Bladder microvascular endothelial cell (primary cell): ENCODE results near the gene PKN2. TPM values are rescaled to one million over a fixed set of nuclear protein-coding genes. Genes with fewer than 3 reads are reported as not detected.

ENCODE experiments used
- total RNA-seq: library from RNA; depleted of rRNA; stranded (reverse); fragments of >200 nt; gene quantifications from 2 replicates; pipeline ENCODE4 v1.2.3, GENCODE V29; 2014

Gene PKN2
- 21.0 and 38.3 TPM in 2 replicates for total RNA-seq

DNA sequence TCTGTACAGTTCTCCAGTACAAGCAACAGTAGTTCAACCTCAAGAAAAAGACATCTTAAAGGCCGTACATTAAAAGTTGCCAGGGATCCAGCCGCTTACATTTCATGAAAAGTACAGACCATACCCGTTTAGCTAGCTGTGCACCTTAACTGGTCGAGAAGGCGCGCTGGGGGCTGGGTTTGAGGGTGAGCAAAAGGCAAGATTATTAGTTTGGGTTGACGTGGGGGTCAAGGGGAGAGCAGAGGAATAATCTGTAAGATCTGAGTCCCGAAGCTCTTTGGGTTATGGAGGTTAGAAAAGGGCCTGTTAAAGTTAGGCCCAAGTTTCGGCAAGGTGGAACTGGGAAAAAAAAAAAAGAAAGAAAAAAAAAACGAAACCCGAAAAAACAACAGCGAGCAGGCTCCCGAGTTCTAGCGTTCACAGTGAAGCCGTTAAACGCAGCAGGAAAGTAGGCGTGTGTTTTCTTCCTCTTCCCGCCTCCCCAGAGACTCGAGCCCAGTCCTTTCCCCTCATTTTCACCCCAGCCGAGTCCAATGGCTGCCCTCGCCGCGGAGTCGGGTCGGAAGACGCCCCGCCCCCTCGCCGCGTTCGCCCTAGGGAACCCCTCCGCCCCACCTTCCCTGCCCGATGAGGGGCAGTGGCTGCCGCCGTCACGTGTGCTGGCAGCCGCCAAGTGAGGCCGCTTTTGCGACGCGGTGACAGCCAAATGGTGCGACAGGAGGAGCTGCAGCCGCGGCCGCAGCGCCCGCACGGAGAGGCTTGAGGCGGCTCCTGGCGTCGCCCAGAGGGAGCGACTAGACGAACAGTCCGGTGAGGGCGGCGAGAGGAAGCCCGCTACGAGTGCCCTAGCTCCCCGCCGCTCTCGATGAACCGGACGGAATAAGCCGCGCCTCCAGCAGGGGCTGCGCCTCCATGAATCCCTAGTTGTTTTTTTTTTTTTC lies at the start of gene PKN2:
Gene PKN2, plus strand, starts transcription at position 733 of the 941 bp plus-strand sequence. CDS start 308 bp downstream, outside the sequence.

Other genes with a start within 250 kb of the PKN2 start
- 27.0 and 44.9 TPM in 2 replicates for gene GTF2B, start 207.3 kb downstream of the PKN2 start, total RNA-seq